GM18508 (cell line): ENCODE measurements around the gene APOE.
"Not testable (repeated sequence)": the region's sequence is repeated elsewhere in the genome, so short reads cannot be mapped to it uniquely, and the experiment has no call there.

Experiments used
- ATAC-seq: cut with Tn5 transposase; IDR thresholded peaks from one replicate; pipeline ENCODE4 v1.9.1; 2021; ENCODE audit warnings: moderate number of reproducible peaks; ENCODE audit not compliant: insufficient read depth, unreplicated experiment

The APOE gene

GRCh38 chr19:44908074-44908835 is 2.7 kb downstream of the APOE start:
- ATAC-seq = no peak

GRCh38 chr19:44908836-44909261 is 3.3 kb downstream of the APOE start:
- ATAC-seq = no peak

GRCh38 chr19:44909775-44910174 is 4.2 kb downstream of the APOE start:
- ATAC-seq = no peak

- not testable (repeated sequence) for ATAC-seq
Measured at GRCh38 chr19:44911896-44912295, 6.3 kb downstream of the APOE start.

DNA sequence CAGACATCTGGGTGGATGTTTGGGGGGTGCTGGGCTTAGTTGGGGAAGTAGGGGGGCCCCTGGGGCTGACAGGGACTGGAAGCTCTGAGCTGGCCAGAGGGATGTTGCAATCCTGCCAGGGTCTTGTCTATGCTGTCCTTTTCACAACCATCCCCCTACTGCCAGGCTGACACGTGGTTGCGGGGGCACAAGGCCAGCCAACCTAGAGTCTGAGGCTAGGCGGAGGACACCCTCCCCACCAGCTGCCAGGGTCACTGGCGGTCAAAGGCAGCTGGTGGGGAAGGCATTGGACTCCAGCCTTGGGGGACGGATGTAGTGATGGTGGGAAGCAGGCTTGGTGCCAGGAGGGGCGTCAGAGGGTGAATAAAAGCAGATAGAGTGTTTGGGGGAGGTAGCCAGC is 7.3 kb downstream of the APOE start:
- ATAC-seq = no peak

DNA sequence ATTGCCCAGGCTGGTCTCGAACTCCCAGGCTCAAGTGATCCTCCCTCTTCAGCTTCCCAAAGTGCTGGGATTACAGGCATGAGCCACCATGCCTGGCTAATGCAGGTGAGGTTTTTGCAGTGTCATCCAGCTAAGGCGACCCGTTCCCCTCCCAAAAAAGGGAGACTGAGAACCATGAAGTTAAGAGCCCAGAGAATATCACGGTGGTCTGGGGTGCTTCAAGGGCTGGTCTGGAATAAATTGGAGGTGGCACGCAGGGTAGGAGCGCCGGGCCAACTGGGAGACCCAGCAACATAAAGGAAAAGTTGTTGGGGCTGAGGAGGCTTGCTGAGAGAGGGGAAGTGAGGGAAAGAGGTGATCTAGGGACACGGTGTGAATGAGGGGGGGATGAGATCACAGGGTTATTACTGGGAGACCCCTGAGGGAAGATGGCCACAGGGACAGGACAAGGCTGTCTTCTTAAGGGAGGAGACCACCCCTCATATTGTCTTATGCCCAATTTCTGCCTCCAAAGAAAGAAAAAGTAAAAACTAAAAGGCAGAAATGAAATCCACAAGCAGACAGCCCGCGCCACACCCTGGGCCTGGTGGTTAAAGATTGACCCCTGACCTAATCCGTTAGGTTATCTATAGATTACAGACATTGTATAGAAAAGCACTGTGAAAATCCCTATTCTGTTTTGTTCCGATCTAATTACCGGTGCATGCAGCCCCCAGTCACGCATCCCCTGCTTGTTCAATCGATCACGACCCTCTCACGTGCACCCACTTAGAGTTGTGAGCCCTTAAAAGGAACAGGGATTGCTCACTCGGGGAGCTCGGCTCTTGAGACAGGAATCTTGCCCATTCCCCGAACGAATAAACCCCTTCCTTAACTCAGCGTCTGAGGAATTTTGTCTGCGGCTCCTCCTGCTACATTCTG is 8.2 kb downstream of the APOE start:
- ATAC-seq = not testable (repeated sequence)

- ATAC-seq = peak; percentile 76
Measured at GRCh38 chr19:44914433-44915206, 9.0 kb downstream of the APOE start, which contains the start of gene APOC1. APOC1 (plus strand) TSS chr19:44914608; CDS start chr19:44914892, 284 bp downstream.

- ATAC-seq = no peak
Measured at GRCh38 chr19:44924243-44924725, 18.7 kb downstream of the APOE start.

- no peak for ATAC-seq
Measured at GRCh38 chr19:44925114-44925891, 19.7 kb downstream of the APOE start.

GRCh38 chr19:44926245-44927077 is 20.9 kb downstream of the APOE start:
- ATAC-seq = not testable (repeated sequence)

- no peak for ATAC-seq
Measured at GRCh38 chr19:44927746-44928145, 22.1 kb downstream of the APOE start.

GRCh38 chr19:44930088-44930487 is 24.5 kb downstream of the APOE start:
- ATAC-seq = no peak

DNA sequence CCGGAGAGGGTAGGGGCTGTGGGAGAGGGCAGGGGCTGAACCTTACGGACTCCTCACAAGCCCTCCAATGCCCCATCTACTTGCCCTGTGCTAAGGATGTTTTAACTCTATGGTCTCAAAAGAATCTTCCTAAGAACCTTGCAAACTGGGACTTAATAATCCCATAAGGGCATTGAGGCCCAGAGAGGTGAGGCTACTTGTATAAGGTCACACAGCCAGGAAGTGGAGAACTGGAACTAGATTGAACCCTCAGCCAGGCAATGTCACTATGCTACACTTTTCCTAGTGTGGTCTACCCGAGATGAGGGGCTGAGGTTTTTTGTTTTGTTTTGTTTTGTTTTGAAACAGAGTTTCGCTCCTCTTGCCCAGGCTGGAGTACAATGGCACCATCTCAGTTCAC is 25.9 kb downstream of the APOE start:
- ATAC-seq = no peak

GRCh38 chr19:44939668-44940067 is 34.1 kb downstream of the APOE start:
- no peak for ATAC-seq

GRCh38 chr19:44942067-44942571 is 36.5 kb downstream of the APOE start, which contains the start of gene APOC4:
APOC4 (plus strand) TSS chr19:44942237; CDS start chr19:44942278, 41 bp downstream.
- ATAC-seq = no peak

DNA sequence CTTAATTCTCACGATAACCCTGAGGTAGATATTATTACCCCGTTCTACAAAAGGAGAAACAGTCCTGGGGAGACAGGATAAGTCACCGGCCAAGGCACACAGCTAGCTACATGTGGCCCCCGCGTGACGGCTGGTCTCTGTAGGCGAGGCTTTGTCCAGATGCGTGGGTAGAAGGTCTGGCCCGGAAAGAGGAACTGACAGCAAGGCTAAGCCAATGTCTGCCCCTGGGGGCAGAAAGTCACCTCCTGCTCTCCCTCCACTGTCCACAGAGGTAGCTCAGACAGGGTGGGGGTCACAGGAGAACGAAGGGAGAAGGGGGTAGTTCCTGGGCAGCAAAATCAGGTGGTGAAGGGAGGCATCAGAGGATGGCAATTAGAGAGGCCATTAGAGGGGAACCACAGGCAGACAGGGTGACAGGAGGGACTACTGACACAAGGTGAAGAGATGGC is 38.2 kb downstream of the APOE start:
- ATAC-seq = no peak

DNA sequence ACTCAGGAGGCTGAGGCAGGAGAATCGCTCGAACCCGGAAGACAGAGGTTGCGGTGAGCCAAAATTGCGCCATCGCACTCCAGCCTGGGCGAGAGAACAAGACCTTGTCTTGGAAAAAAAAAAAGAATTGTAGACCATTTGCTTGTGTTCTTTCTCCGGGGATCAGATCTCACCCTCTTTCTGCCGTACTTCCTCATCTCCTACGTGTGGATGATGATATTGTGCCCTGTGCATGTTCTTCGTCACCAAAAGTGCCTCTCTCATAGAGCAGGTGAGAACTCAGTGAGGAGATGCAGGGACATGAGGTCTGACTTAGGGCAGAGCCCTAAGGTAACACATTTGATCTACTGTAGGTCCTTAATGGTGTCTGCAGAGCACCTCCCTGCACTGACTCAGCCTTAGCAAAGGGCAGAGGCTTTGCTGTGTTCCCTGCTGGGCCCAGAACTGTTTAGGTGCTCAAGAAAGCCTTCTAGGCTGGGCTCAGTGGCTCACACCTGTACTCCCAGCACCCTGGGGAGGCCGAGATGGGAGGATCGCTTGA is 41.5 kb downstream of the APOE start:
- ATAC-seq = no peak

DNA sequence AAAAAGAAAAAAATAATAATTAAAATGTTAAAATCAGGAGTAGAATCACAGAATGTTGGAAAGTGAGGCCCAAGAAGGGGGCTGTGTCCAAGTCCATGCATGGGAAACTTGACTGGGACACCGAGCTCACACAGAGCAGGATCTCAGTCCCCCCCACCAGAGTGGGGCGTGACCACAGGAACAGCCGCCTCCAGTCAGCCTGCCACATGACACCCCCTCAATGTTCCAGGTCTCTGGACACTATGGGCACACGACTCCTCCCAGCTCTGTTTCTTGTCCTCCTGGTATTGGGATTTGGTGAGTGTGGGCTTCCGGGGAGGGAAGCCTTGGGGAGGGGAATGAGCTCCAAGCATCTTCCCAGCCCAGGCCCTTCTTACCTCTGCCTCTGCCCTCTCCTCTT is 42.6 kb downstream of the APOE start:
- ATAC-seq = no peak
